ENCODE results near the gene NOXO1. TPM values are rescaled to one million over a fixed set of nuclear protein-coding genes. Genes with fewer than 3 reads are reported as not detected.
"Not testable (repeated sequence)": the region's sequence is repeated elsewhere in the genome, so short reads cannot be mapped to it uniquely, and the experiment has no call there.

NOXO1 gene
- polyA plus RNA-seq, 1 of the 3 experiments (the other 2 are of a cell fraction), result 0.21 TPM

- POLR2A ChIA-PET, result interaction anchor here (0.7 to 2.6 kb wide), 2 partner anchors 8 to 228 kb away, joined by 3 to 10 read pairs; no protein-coding TSS in a partner anchor
Measured at GRCh38 chr16:1962161-1963153, 18.8 kb downstream of the NOXO1 start.

GRCh38 chr16:1961651-1962067, 19.6 kb downstream of the NOXO1 start:
- Histone ChIP-seq H3K4me1 (ENCODE audit: control insufficient read depth in 1 of 2, insufficient read depth in 2 of 2, low read depth in 1 of 2, low read length in 1 of 2) (peaks cover 0 to 47% of the 10 kb centered on the region in 2 experiments; a peak in 1 of 4 replicates), H3K27ac (ENCODE audit: low read depth in 2 of 2, low read length in 1 of 2) (peak overlapping the region; percentile 19 to 20; a peak in 2 of 4 replicates), H3K9ac (no peak overlapping the region), H3K9me2 (no peaks in the 10 kb centered on the region), H4K20me1 (ENCODE audit: insufficient read depth) (peaks cover 38% of the 10 kb centered on the region), H2AFZ (ENCODE audit: low read depth) (no peak overlapping the region), H3K9me3 (no peaks in the 10 kb centered on the region), H3K36me3 (replicated peaks in 1 of 2; ENCODE audit: control insufficient read depth in 1 of 2, insufficient read depth in 2 of 2, low read length in 1 of 2) (peaks cover 19 to 24% of the 10 kb centered on the region in 2 experiments), H3K79me2 (ENCODE audit: insufficient read depth) (peaks cover 68% of the 10 kb centered on the region), H3K4me2 (peak overlapping the region; percentile 90; the same call in 1 of the 2 replicates), H3K27me3 (ENCODE audit: insufficient read depth) (no peaks in the 10 kb centered on the region), H3F3A (replicated peaks; ENCODE audit: insufficient read depth) (peaks cover 36% of the 10 kb centered on the region), H3K4me3 (ENCODE audit: low read depth in 2 of 2, low read length in 1 of 2) (no peak overlapping the region)
- CTCF ChIA-PET, result interaction anchor here (1.1 to 1.8 kb wide), 3 partner anchors 32 to 97 kb away, joined by 3 to 6 read pairs (median 4); partner anchors contain the start of gene MEIOB
- WGBS (ENCODE audit: low lambda C conversion rate), result 38% methylated on average over 6 of the region's 6 CpGs
- no peak for TF ChIP-seq SMC3 (IDR thresholded peaks at IDR 0.05; ENCODE audit: low read depth, low read length)
- no peak for TF ChIP-seq JUND (IDR thresholded peaks at IDR 0.05)
- no peak for TF ChIP-seq USF2 (IDR thresholded peaks at IDR 0.05; ENCODE audit: borderline replicate concordance, low read depth, low read length)
- peak; percentile 12; the same call in 1 of the 2 replicates for TF ChIP-seq SIN3A (IDR thresholded peaks at IDR 0.05; ENCODE audit: borderline replicate concordance, low read depth, low read length)
- no peak for TF ChIP-seq EP300 (IDR thresholded peaks at IDR 0.05; ENCODE audit: borderline replicate concordance in 1 of 2, low read depth in 1 of 2, low read length in 1 of 2)
- POLR2A ChIA-PET, result interaction anchor here (0.7 to 2.6 kb wide), 3 partner anchors 9 to 229 kb away, joined by 3 to 10 read pairs (median 5); partner anchors contain the start of gene MSRB1
- no peak for DNase-seq

More at GRCh38 chr16:1962161-1963153, 18.8 kb downstream of the NOXO1 start:
- not testable (repeated sequence) for H3K9me2 ChIP-seq; H3K9me3 ChIP-seq; H2AFZ ChIP-seq (ENCODE audit: low read depth); DNase-seq; H3K27me3 ChIP-seq (ENCODE audit: insufficient read depth)
- CTCF ChIA-PET, result interaction anchor here (0.6 to 1.8 kb wide), 3 partner anchors 33 to 261 kb away, joined by 3 to 6 read pairs (median 3); no protein-coding TSS in a partner anchor
- Histone ChIP-seq H3F3A (replicated peaks; ENCODE audit: insufficient read depth) (peaks cover 36% of the 10 kb centered on the region), H3K4me1 (ENCODE audit: control insufficient read depth in 1 of 2, insufficient read depth in 2 of 2, low read depth in 1 of 2, low read length in 1 of 2) (peaks cover 0 to 47% of the 10 kb centered on the region in 2 experiments; a peak in 1 of 4 replicates), H3K27ac (ENCODE audit: low read depth in 2 of 2, low read length in 1 of 2) (peak overlapping the region; percentile 11 to 76; a peak in 3 of 4 replicates), H3K4me3 (ENCODE audit: low read depth in 2 of 2, low read length in 1 of 2) (peak overlapping the region; percentile 86 to 98), H3K79me2 (ENCODE audit: insufficient read depth) (peaks cover 72% of the 10 kb centered on the region), H3K9ac (peak overlapping the region; percentile 92), H3K36me3 (replicated peaks in 1 of 2; ENCODE audit: control insufficient read depth in 1 of 2, insufficient read depth in 2 of 2, low read length in 1 of 2) (peaks cover 19 to 24% of the 10 kb centered on the region in 2 experiments), H3K4me2 (peak overlapping the region; percentile 90), H4K20me1 (ENCODE audit: insufficient read depth) (peaks cover 38% of the 10 kb centered on the region)
- 34% methylated on average over 10 of the region's 37 CpGs for WGBS (ENCODE audit: low lambda C conversion rate)
